ENCODE measurements around the gene TAS2R8.

- TF ChIP-seq CTCF (IDR thresholded peaks at IDR 0.05) (no peak), POLR2A (IDR thresholded peaks at IDR 0.05) (no peak)
These were observed 46.7 kb upstream of the TAS2R8 start for GRCh38 chr12:10853776-10854175.

Data from tibial nerve (tissue), 3 donors.